GM03348 (cell line): ENCODE measurements around the gene TPCN1.

Experiments used
- DNase-seq: peaks from one replicate; pipeline ENCODE4 v3.0.0; 2012; ENCODE audit warnings: low spot score

TPCN1 gene

DNA sequence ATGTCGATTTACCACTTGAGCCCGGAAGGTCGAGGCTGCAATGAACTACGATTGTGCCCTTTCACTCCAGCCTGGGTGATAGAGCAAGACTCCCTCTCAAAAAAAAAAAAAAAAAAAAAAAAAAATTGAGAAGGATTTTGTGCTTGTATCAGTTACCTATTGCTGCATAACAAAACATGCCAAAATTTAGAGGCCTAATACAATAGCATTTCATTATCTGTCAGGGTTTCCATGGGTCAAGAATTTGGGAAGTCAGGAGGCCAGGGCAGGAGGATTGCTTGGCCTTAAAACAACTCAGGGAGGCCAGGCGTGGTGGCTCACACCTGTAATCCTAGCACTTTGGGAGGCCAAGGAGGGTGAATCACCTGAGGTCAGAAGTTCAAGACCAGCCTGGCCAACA is 118.3 kb downstream of the TPCN1 start:
- DNase-seq, result no peak

DNA sequence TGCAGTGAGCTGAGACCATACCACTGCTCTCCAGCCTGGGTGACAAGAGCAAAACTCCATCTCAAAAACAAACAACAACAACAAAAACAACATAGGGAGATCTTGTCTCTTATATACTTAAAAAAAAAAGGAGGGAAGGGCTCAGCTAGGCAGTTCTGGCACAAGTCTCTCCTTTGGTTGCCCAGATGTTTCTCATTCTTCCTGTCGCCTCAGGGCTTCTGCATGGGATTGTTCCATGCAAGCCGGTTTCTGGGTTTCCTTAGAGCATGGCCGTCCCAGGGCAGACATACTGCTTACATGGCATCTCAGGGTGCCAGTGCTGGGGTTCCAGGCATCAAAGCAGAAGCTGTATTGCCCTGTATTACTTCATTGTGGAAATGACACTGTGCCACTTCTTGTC is 118.8 kb downstream of the TPCN1 start:
- DNase-seq, result no peak

DNA sequence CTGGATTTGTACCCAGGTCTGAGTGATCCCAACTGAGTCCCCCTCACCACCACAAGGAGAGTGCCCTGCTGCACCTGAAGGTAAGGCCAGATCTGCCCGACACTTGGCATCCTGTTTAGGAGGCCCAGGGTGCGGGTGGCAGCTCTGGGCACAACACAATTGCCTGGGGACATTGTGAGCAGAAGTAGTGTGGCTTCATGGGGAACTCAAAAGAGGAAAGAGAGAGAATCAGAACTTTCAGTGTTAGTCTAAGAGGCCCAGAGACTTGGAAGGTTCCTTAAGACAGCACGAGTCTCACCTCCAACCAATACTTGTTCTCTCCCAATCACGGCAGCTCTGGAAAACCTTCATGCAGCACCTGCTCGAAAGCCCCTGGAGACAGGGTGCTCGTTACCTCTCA is 120.3 kb downstream of the TPCN1 start:
- DNase-seq, result no peak

DNA sequence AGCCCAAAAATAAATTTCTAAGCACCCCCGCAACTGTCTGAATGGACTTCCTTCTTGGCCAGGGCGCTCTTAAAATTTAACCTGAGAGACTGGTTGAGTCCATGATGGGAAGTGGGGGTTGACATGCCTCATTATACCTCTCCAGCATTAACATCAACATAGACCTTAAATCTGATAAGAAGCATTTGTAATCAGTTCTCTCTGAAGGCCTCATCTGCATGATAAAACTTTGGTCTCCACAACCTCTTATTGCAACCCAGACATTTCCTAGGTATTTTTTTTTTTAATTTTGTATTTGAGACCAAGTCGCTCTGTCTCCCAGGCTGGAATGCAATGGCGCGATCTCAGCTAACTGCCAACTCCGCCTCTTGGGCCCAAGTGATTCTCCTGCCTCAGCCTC is 124.1 kb downstream of the TPCN1 start:
- DNase-seq, result no peak

DNA sequence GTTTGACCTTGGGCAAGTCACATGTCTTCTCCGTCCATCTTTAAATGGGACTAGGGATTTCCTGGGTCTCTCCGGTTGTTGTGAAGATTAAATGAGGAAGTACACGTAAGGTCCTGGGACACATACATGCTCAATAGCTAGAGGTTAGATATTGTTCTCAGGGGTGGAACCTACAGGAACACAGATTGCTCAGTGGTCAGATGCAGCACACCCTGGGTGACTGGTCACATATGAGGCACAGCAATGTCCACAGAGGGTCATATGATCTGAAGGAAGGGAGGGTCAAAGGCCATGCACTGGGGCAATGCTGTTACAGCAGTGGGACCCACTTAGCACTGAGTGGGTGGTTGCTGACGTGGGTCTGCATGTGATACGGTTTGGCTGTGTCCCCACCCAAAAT is 125.1 kb downstream of the TPCN1 start:
- DNase-seq, result no peak

DNA sequence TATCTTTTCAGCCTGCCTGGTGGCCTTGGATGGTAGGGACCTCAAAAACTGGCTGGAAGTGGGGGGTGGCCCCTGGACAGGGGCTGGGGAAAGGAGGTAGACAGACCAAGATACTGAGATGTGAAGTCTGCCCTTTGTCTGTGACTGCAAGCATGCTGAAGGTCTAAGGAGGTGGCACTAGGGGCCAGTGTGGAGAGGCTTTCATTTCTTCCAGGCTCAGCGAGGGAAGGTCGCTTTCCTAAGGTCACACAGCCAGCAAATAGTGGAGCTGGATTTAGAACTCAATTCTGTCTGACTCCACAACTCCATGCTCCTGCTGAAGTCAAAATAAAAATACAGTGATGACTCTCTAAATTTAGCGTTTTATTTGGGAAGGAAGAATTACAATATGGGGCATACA is 125.8 kb downstream of the TPCN1 start:
- DNase-seq, result no peak

DNA sequence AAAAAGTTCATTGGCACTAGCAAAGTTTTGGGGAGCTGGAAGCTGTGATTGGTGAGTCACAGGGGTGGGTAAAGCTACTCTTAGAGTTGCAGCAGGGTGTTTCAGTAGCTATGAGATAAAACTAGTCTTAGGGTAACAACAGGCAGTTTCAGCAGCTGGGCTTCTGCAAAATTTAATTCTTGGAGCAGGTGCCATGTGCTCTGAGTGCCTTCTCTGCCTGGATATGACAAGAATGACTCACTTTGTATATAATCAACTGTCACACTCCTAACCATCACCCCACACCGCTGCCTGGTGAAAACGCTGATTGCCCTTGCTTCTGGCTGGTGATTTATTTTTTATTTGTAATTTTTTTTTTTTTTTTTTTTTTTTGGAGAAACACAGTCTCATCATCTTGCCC is 126.6 kb downstream of the TPCN1 start:
- DNase-seq, result no peak
